HG03045 (cell line): Measurements from ENCODE around the gene SIRT2.
"Not testable (repeated sequence)": the region's sequence is repeated elsewhere in the genome, so short reads cannot be mapped to it uniquely, and the experiment has no call there.

Source experiments
- ATAC-seq: cut with Tn5 transposase; IDR thresholded peaks from one replicate; pipeline ENCODE4 v1.9.1; 2021; ENCODE audit warnings: mild to moderate bottlenecking, moderate library complexity; ENCODE audit not compliant: unreplicated experiment

Gene SIRT2

GRCh38 chr19:38898788-38899446, 501 bp downstream of the SIRT2 start:
- no peak for ATAC-seq

- ATAC-seq, result no peak
Measured at GRCh38 chr19:38894968-38895367, 4.5 kb downstream of the SIRT2 start.

- no peak for ATAC-seq
Measured at GRCh38 chr19:38893341-38893771, 6.1 kb downstream of the SIRT2 start.

GRCh38 chr19:38892841-38893240, 6.6 kb downstream of the SIRT2 start:
- no peak for ATAC-seq

- ATAC-seq, result no peak
Measured at GRCh38 chr19:38891771-38892170, 7.6 kb downstream of the SIRT2 start.

GRCh38 chr19:38890686-38891085, 8.7 kb downstream of the SIRT2 start:
- no peak for ATAC-seq

GRCh38 chr19:38889803-38890202, 9.6 kb downstream of the SIRT2 start:
- ATAC-seq, result no peak

GRCh38 chr19:38888876-38889275, 10.5 kb downstream of the SIRT2 start:
- ATAC-seq, result no peak

- not testable (repeated sequence) for ATAC-seq
Measured at GRCh38 chr19:38884691-38885090, 14.7 kb downstream of the SIRT2 start.

GRCh38 chr19:38883286-38883685, 16.1 kb downstream of the SIRT2 start:
- no peak for ATAC-seq

GRCh38 chr19:38880882-38881609, 18.4 kb downstream of the SIRT2 start:
- no peak for ATAC-seq

- ATAC-seq, result no peak
Measured at GRCh38 chr19:38880076-38880881, 19.1 kb downstream of the SIRT2 start.

- no peak for ATAC-seq
Measured at GRCh38 chr19:38879400-38879751, 20.0 kb downstream of the SIRT2 start.

- no peak for ATAC-seq
Measured at GRCh38 chr19:38878575-38879399, 20.6 kb downstream of the SIRT2 start.

GRCh38 chr19:38877781-38878574, 21.4 kb downstream of the SIRT2 start, which contains the start of gene RINL:
Gene RINL, minus strand, starts transcription at chr19:38878275. Its CDS starts 1,533 bp downstream, at chr19:38876742.
- no peak for ATAC-seq

- no peak for ATAC-seq
Measured at GRCh38 chr19:38875656-38876395, 23.6 kb downstream of the SIRT2 start.

- not testable (repeated sequence) for ATAC-seq
Measured at GRCh38 chr19:38873400-38873799, 26.0 kb downstream of the SIRT2 start.

GRCh38 chr19:38870612-38871011, 28.8 kb downstream of the SIRT2 start:
- no peak for ATAC-seq
